HG03135 (cell line): Measurements from ENCODE around the gene HDAC4.

Experiments
- ATAC-seq: cut with Tn5 transposase; IDR thresholded peaks from one replicate; pipeline ENCODE4 v1.9.1; 2021; ENCODE audit warnings: mild to moderate bottlenecking, moderate library complexity; ENCODE audit not compliant: unreplicated experiment

HDAC4 gene

DNA sequence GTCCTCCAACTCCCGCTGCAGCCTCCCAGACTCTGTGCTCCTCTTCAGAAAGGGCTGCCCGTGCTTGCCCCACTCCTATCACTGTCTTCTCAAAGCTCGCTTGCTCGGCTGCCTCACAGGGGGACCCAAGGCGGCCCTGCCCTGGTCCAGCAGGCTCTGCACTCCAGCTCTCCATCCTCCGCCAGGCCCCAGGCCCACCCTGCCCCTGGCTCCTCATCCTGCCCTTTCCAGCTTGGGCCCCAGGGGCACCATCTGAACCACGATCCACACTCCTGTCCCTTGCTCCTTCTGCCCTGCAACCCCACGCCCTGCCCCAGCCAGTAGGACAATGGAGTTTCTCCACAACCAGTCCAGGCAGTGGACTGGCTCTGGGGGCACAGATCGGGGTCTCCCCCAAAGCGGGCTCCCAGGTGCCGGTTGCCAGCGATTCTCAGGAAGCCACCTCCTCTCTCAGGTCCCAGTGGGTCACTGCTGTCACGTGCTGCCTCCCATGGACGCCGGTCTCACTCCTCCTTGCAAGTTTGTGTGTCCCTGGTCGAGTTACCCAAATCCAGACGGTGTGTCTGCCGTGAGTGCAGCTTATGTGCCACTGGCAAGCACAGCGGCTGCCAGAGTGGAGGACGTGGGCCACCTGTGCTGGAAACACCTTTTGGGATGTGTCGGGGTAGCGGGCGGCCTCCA, 238.5 kb downstream of the HDAC4 start:
- ATAC-seq: no peak

- ATAC-seq: no peak
Observed at GRCh38 chr2:239161711-239162140, 239.1 kb downstream of the HDAC4 start.

GRCh38 chr2:239160226-239161143, 240.3 kb downstream of the HDAC4 start:
- ATAC-seq: no peak

DNA sequence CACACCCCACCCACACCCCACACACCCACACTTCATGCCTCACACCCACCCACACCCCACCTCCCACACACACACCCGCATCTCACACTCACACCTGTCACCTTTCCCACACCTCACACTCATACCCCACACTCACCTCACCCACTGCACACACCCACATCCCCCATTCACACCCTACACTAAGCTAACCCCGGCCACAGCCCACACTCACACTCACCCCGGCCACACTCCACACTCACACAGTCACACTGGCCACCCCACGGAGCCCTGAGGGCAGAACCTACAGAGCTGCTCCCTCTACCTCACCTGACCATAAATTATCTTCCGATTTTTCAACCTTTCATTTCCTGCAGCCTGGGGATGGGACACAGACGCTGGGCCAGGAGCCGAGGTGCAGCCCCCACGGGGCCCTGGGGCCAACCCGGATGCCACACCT, 241.3 kb downstream of the HDAC4 start:
- no peak for ATAC-seq

DNA sequence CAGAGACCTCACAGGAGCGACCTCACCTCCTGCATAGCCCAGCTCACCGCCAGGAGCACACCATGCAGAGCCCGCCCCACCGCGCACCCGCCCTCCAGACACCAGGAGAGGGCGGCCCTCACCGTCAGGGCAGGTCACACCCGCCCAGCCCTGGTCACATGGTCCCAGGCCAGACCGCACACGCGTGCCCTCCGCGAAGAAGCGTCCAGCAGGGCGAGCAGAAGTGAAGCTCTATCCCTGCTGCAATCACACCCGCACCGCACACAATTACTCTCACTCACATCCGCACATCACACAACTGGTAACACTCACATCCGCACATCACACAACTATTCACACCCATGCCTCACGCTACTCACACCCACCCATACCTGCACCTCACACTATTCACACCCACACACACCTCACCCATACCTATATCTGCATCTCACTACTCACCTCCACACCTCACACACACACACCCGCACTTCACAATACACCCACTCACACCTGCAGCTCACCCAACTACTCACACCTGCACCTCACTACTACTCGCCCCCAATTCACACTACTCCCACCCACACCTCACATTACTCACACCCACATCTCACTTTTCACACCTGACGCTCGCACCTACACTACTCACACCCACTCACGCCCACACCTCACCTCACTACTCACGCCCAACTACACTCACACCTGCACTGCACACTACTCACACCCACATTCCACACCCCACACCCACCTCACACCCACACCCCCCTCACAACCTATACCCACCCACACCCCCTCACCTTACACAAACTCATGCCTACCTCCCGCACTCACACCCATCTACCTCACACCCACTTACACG, 242.0 kb downstream of the HDAC4 start:
- ATAC-seq: no peak

DNA sequence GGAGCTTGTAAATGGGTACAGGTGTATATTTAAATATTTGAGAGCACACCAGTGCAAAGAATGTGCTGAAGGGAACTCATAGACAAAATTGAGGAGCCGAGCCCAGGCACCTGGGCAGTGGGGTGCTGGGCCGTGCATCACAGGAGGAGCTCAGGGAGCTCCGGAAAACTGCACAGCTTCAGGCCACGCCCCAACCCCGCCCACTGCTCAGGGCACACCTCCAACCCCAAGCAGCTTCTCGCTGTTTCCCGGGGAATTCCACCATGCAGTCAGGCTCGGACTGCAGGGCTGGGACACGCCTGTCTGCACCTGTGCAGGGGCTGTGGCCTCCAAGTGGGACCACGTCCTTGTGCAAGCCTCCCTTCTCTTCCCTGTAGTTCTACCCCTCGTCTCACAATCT, 243.0 kb downstream of the HDAC4 start:
- no peak for ATAC-seq

- ATAC-seq: no peak
Observed at GRCh38 chr2:239157269-239157668, 243.6 kb downstream of the HDAC4 start.

GRCh38 chr2:239156516-239157265, 244.1 kb downstream of the HDAC4 start:
- no peak for ATAC-seq

DNA sequence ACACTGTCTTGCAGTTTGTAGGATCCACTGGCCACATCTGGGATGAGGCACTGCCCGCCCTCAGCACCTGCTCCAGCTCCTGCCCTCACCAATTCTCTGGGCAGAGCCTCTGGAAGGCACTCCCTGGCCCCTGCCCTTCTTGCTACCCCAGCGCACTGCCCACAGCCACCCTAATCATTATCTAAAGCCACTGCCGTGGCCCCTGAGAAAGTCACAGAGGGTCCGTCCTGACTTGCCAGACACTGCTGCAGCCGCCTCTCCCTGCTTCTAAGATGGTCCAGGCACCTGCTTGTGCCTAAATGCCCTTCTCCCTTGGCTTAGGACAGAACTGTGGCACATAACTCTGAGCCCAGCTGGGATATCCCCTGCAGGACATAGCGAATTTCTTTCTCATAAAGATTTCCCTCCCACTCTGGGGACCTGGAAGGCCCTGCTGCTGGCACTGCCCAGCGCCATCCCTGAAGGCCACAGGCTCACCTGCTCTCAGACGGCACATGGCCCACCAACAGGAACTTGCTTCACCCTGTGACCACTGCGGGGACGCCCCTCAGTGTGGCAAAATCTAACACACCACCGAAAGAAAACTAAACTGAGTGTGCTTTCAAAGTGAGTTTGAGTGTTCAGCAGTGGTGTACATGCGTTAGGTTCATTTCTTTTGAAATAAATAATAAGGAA, 244.9 kb downstream of the HDAC4 start:
- no peak for ATAC-seq

- ATAC-seq: no peak
Observed at GRCh38 chr2:239154971-239155805, 245.6 kb downstream of the HDAC4 start.

- ATAC-seq: no peak
Observed at GRCh38 chr2:239153806-239154591, 246.8 kb downstream of the HDAC4 start.

GRCh38 chr2:239152916-239153305, 247.9 kb downstream of the HDAC4 start:
- no peak for ATAC-seq

DNA sequence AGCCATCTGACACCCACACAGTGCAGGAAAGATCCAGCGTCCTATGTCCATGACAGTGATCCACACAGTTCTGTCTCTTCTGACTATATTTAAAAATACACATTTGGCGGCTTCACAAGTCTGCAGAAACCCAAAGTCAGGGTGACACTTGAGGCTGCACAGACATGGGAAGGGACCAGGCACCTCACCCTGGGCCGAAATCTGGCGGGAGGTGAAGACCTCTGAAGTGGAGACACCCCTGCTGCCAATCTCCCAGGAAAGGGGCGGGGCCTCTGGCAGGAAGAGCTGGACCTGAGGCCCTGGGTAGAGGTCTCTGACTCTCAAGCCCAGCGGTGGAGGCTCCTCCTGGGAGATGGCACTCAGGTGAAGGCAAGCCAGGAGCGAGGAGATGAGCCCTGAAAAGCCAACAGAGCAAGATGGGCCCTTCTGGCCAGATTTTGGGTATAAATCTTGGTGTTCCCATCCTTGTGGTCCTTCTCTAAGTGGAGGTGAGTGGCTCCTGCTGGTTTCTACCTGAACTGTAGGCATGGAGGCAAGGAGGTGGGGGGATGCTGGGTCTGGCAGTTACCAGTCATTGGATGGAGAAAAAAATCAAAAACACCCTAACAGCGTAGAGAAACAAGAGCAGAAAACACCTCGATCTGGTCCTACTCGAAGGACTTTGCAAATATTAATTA, 248.4 kb downstream of the HDAC4 start:
- no peak for ATAC-seq

GRCh38 chr2:239151201-239152131, 249.4 kb downstream of the HDAC4 start:
- no peak for ATAC-seq

- ATAC-seq: no peak
Observed at GRCh38 chr2:239150125-239151011, 250.5 kb downstream of the HDAC4 start.

- no peak for ATAC-seq
Observed at GRCh38 chr2:239149501-239149900, 251.3 kb downstream of the HDAC4 start.
